Endothelial cell of umbilical vein (primary cell): ENCODE measurements around the gene ADAM17. TPM values are rescaled to one million over a fixed set of nuclear protein-coding genes. Genes with fewer than 3 reads are reported as not detected.

Experiments used
- BruUV-seq: library from RNA; stranded (reverse); fragments of 400-500 nt; replicated peaks from 2 replicates; lab custom pipeline; 2021; lab: Mats Ljungman, UMichigan
- CTCF ChIA-PET: fragments of 300-600, 350-600 bp; sonication (Branson Sonifier 250); formaldehyde crosslinking; loops from one replicate; lab custom pipeline; 2021; ENCODE audit warnings: antibody characterized with exemption, inconsistent platforms; lab: Charles Lee
- POLR2A ChIA-PET: fragments of 300-600, 350-600 bp; sonication (Branson Sonifier 250); formaldehyde crosslinking; loops from one replicate; lab custom pipeline; 2021; ENCODE audit warnings: antibody characterized with exemption, inconsistent platforms; lab: Charles Lee
- DNase-seq: peaks from one replicate; pipeline ENCODE4 v3.0.0-alpha.2; 2011; ENCODE audit warnings: low read depth, low spot score
- FAIRE-seq: peaks from 2 replicates; lab custom pipeline; 2011; peaks lifted over from hg19 to GRCh38; lab: Jason Lieb, UNC
- H2AFZ ChIP-seq: 2 replicates; pipeline ENCODE4 v1.6.0; 2012; ENCODE audit warnings: low read depth, low read length, control low read depth, inconsistent platforms
- H3K27ac ChIP-seq: 2 replicates; pipeline ENCODE4 v1.5.1; 2011; ENCODE audit warnings: low read depth, mild to moderate bottlenecking, control low read depth, low read length, moderate library complexity; ENCODE audit not compliant: insufficient read depth
- H3K27me3 ChIP-seq, 2 experiments: 2 replicates each; pipeline versions ENCODE4 v1.6.0 to v1.6.1; 2011; ENCODE audit warnings: low read length in 2 of 2, mixed read lengths in 1 of 2; ENCODE audit not compliant: control insufficient read depth in 2 of 2, insufficient read depth in 2 of 2
- H3K36me3 ChIP-seq, 2 experiments: 2 replicates in 1 of 2; 3 replicates in 1 of 2; pipeline ENCODE4 v1.5.1; 2011; ENCODE audit warnings: low read length in 2 of 2, mild to moderate bottlenecking in 1 of 2, moderate library complexity in 1 of 2; ENCODE audit not compliant: control insufficient read depth in 2 of 2, insufficient read depth in 2 of 2; ENCODE audit errors: extremely low read depth in 1 of 2
- H3K4me1 ChIP-seq: 3 replicates; pipeline ENCODE4 v1.5.1; 2011; ENCODE audit warnings: mild to moderate bottlenecking, low read length; ENCODE audit not compliant: control insufficient read depth, insufficient read depth; ENCODE audit errors: extremely low read depth
- H3K4me2 ChIP-seq: 2 replicates; pipeline ENCODE4 v1.6.1; 2011; ENCODE audit warnings: low read length, control low read depth, mixed read lengths; ENCODE audit not compliant: insufficient read depth
- H3K4me3 ChIP-seq, 3 experiments: fragments of 200-600 bp in 1 of 3; sonication (generic), shearing (Covaris generic) in 1 of 3; replicated peaks in 1 of 3; 2 replicates each; pipeline ENCODE4 v1.5.1; 2011 to 2016; ENCODE audit warnings: control low read depth in 3 of 3, low read length in 3 of 3, mild to moderate bottlenecking in 2 of 3, inconsistent platforms in 1 of 3, low read depth in 1 of 3, moderate library complexity in 1 of 3; ENCODE audit not compliant: insufficient read depth in 1 of 3
- H3K79me2 ChIP-seq: 2 replicates; pipeline ENCODE4 v1.6.0; 2012; ENCODE audit warnings: low read length, inconsistent platforms; ENCODE audit not compliant: control insufficient read depth, insufficient read depth
- H3K9ac ChIP-seq: replicated peaks from 2 replicates; pipeline ENCODE3; 2011; ENCODE audit warnings: low read length, control low read depth; ENCODE audit not compliant: insufficient read depth; ENCODE audit errors: extremely low read depth
- H3K9me1 ChIP-seq: replicated peaks from 3 replicates; pipeline ENCODE4 v1.6.0; 2011; ENCODE audit warnings: mild to moderate bottlenecking, low read length; ENCODE audit not compliant: control insufficient read depth, insufficient read depth; ENCODE audit errors: extremely low read depth
- H3K9me3 ChIP-seq: replicated peaks from 2 replicates; pipeline ENCODE4 v1.5.1; 2012; ENCODE audit warnings: low read length, inconsistent platforms; ENCODE audit not compliant: control insufficient read depth, insufficient read depth
- H4K20me1 ChIP-seq: replicated peaks from 2 replicates; pipeline ENCODE3; 2011; ENCODE audit warnings: mild to moderate bottlenecking, low read length; ENCODE audit not compliant: control insufficient read depth, insufficient read depth; ENCODE audit errors: extremely low read depth
- EZH2 ChIP-seq: IDR thresholded peaks from 2 replicates; pipeline ENCODE4 v1.6.1; 2012; ENCODE audit warnings: borderline replicate concordance, low read depth, mild to moderate bottlenecking, moderate library complexity, low read length, inconsistent platforms; ENCODE audit not compliant: severe bottlenecking
- FOS ChIP-seq: IDR thresholded peaks from 2 replicates; pipeline ENCODE4 v1.6.1; 2011; ENCODE audit warnings: mild to moderate bottlenecking, low read length, moderate library complexity, borderline replicate concordance; ENCODE audit not compliant: insufficient read depth
- GATA2 ChIP-seq: IDR thresholded peaks from 2 replicates; pipeline ENCODE4 v1.7.0; 2011; ENCODE audit warnings: low read depth, mild to moderate bottlenecking, moderate library complexity, mixed read lengths, low read length; ENCODE audit not compliant: insufficient read length, insufficient read depth
- JUN ChIP-seq: IDR thresholded peaks from 2 replicates; pipeline ENCODE4 v1.6.1; 2011; ENCODE audit warnings: borderline replicate concordance, low read depth; ENCODE audit not compliant: insufficient read length, insufficient read depth
- MAX ChIP-seq: IDR thresholded peaks from 2 replicates; pipeline ENCODE4 v1.6.1; 2011; ENCODE audit not compliant: insufficient read depth, insufficient read length
- MYC ChIP-seq: IDR thresholded peaks from one replicate; pipeline ENCODE4 v1.6.1; 2011; ENCODE audit warnings: mild to moderate bottlenecking, low read depth, low read length
- POLR2A ChIP-seq: IDR thresholded peaks from 2 replicates; pipeline ENCODE4 v1.6.1; 2012; ENCODE audit warnings: low read depth, mild to moderate bottlenecking, control low read depth, low read length
- POLR2AphosphoS5 ChIP-seq: IDR thresholded peaks from 2 replicates; pipeline ENCODE4 v1.6.1; 2012; ENCODE audit warnings: low read depth, mild to moderate bottlenecking, control low read depth, low read length, moderate library complexity; ENCODE audit not compliant: insufficient read depth
- dilution Hi-C: fragments of 300-500 bp; cut with MboI; formaldehyde crosslinking; loops from one replicate; pipeline ENCODE4 v1.15.0; 2019; ENCODE audit warnings: low sequenced_read_pairs; ENCODE audit not compliant: extremely low pct_ligation_motif_present
- intact Hi-C: fragments of 100-400 bp; cut with micrococcal nuclease; formaldehyde crosslinking; loops from one replicate; pipeline ENCODE4 v1.10.0; 2022
- polyA plus RNA-seq, 4 experiments: library from polyadenylated mRNA; depleted of rRNA in 3 of 4; stranded (reverse) in 3 of 4; unstranded in 1 of 4; fragments of >200 nt; gene quantifications; 2 replicates each; pipeline versions ENCODE4 v1.2.1 to v1.2.3, GENCODE V29; 2011 to 2012; ENCODE audit warnings: missing spikeins in 1 of 4
- total RNA-seq: library from RNA; stranded (reverse); gene quantifications from 2 replicates; pipeline ENCODE4 v1.2.3, GENCODE V29; 2021
- TF ChIP-seq, protein P1 (sequence below), 2 donors: IDR thresholded peaks; 1 replicate in 1 of 2; 2 replicates in 1 of 2; pipeline ENCODE4 v1.5.1; 2011; ENCODE audit warnings: low read length in 2 of 2, mild to moderate bottlenecking in 2 of 2, moderate library complexity in 2 of 2, control low read depth in 1 of 2, inconsistent platforms in 1 of 2, low read depth in 1 of 2; ENCODE audit not compliant: insufficient read depth in 1 of 2; ENCODE audit errors: extremely low read depth in 1 of 2

Gene ADAM17
- total and polyA plus RNA-seq, 2 donors (not counting 3 experiments of a cell fraction or from before 2014, with no cell fraction given) = 10.6 to 57.1 TPM

- DNase-seq (no peak), FAIRE-seq (peak; percentile 8)
- H3K4me2 ChIP-seq = no peak overlapping the region
- peaks cover 10% of the 10 kb centered on the region for H3K4me1 ChIP-seq
- intact Hi-C loops (no loop called here), dilution Hi-C loops (no loop called here)
- H4K20me1 ChIP-seq = no peaks in the 10 kb centered on the region
- H3K79me2 ChIP-seq = no peaks in the 10 kb centered on the region
- H3K9me3 ChIP-seq = no peaks in the 10 kb centered on the region
- ChIA-PET CTCF (interaction anchor here (0.6 to 1.6 kb wide), 4 partner anchors 9 to 21 kb away, joined by 3 to 5 read pairs (median 4); no protein-coding TSS in a partner anchor), POLR2A (no interaction called here)
- no peak overlapping the region for H2AFZ ChIP-seq
- H3K9ac ChIP-seq = no peak overlapping the region
- H3K27ac ChIP-seq = no peak overlapping the region
- no TSS peak for BruUV-seq
- no peaks in the 10 kb centered on the region for H3K9me1 ChIP-seq
- TF ChIP-seq, protein P1, sequence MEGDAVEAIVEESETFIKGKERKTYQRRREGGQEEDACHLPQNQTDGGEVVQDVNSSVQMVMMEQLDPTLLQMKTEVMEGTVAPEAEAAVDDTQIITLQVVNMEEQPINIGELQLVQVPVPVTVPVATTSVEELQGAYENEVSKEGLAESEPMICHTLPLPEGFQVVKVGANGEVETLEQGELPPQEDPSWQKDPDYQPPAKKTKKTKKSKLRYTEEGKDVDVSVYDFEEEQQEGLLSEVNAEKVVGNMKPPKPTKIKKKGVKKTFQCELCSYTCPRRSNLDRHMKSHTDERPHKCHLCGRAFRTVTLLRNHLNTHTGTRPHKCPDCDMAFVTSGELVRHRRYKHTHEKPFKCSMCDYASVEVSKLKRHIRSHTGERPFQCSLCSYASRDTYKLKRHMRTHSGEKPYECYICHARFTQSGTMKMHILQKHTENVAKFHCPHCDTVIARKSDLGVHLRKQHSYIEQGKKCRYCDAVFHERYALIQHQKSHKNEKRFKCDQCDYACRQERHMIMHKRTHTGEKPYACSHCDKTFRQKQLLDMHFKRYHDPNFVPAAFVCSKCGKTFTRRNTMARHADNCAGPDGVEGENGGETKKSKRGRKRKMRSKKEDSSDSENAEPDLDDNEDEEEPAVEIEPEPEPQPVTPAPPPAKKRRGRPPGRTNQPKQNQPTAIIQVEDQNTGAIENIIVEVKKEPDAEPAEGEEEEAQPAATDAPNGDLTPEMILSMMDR (IDR thresholded peaks at IDR 0.05; ENCODE audit: extremely low read depth in 1 of 2, insufficient read depth in 1 of 2, low read depth in 1 of 2, low read length in 2 of 2) = peak in 1 of 2 donors; percentile 24
- no peak for TF ChIP-seq MAX
- TF ChIP-seq POLR2AphosphoS5 = no peak
- no peak for TF ChIP-seq EZH2
- TF ChIP-seq FOS = no peak
- TF ChIP-seq MYC = no peak
- TF ChIP-seq JUN = no peak
- no peak for TF ChIP-seq GATA2
- TF ChIP-seq POLR2A = peak; percentile 33
- H3K4me3 ChIP-seq = no peak overlapping the region
- H3K27me3 ChIP-seq = no peaks in the 10 kb centered on the region
- no peaks in the 10 kb centered on the region for H3K36me3 ChIP-seq
Observed at GRCh38 chr2:9573840-9574239, 18.2 kb upstream of the ADAM17 start.
